Measurements from ENCODE around the gene FCHSD2.

FCHSD2 gene

GRCh38 chr11:73142128-73142377, at the start of gene FCHSD2:
FCHSD2 (minus strand) TSS chr11:73142318; CDS start chr11:73141877, 441 bp downstream.
- DNase-seq: no peak

GRCh38 chr11:73191151-73191550, 49.0 kb upstream of the FCHSD2 start:
- no peak for DNase-seq

- DNase-seq: no peak
Observed at GRCh38 chr11:73190557-73190885, 48.4 kb upstream of the FCHSD2 start.

- DNase-seq: no peak
Observed at GRCh38 chr11:73189723-73190556, 47.8 kb upstream of the FCHSD2 start.

GRCh38 chr11:73189315-73189714, 47.2 kb upstream of the FCHSD2 start:
- no peak for DNase-seq

- DNase-seq: no peak
Observed at GRCh38 chr11:73188301-73188700, 46.2 kb upstream of the FCHSD2 start.

- DNase-seq: no peak
Observed at GRCh38 chr11:73187854-73188253, 45.7 kb upstream of the FCHSD2 start.

- DNase-seq: no peak
Observed at GRCh38 chr11:73186886-73187285, 44.8 kb upstream of the FCHSD2 start.

- DNase-seq: no peak
Observed at GRCh38 chr11:73186294-73186850, 44.3 kb upstream of the FCHSD2 start.

- no peak for DNase-seq
Observed at GRCh38 chr11:73185680-73186293, 43.7 kb upstream of the FCHSD2 start.

- DNase-seq: peak; percentile 36
Observed at GRCh38 chr11:73184953-73185671, 43.0 kb upstream of the FCHSD2 start.

GRCh38 chr11:73182824-73183321, 40.8 kb upstream of the FCHSD2 start:
- DNase-seq: no peak

GRCh38 chr11:73178681-73179080, 36.6 kb upstream of the FCHSD2 start:
- DNase-seq: no peak

- peak; percentile 60 for DNase-seq
Observed at GRCh38 chr11:73177778-73178539, 35.8 kb upstream of the FCHSD2 start.

GRCh38 chr11:73177380-73177777, 35.3 kb upstream of the FCHSD2 start:
- no peak for DNase-seq

GRCh38 chr11:73176874-73177155, 34.7 kb upstream of the FCHSD2 start:
- DNase-seq: no peak

- DNase-seq: no peak
Observed at GRCh38 chr11:73176145-73176873, 34.2 kb upstream of the FCHSD2 start.

GRCh38 chr11:73175551-73176144, 33.5 kb upstream of the FCHSD2 start:
- no peak for DNase-seq

GRCh38 chr11:73174495-73174791, 32.3 kb upstream of the FCHSD2 start:
- no peak for DNase-seq

- DNase-seq: no peak
Observed at GRCh38 chr11:73173755-73174494, 31.8 kb upstream of the FCHSD2 start.

- no peak for DNase-seq
Observed at GRCh38 chr11:73172992-73173656, 31.0 kb upstream of the FCHSD2 start.
